ENCODE results near the gene ESRRA. TPM values are rescaled to one million over a fixed set of nuclear protein-coding genes. Genes with fewer than 3 reads are reported as not detected.
A peak's percentile ranks its signal among the peaks of the same experiment; 100 is the strongest.

The ESRRA gene
- total RNA-seq, 4 donors from 2014 or later, result 26.0 to 39.3 (median 28.7) TPM

DNA sequence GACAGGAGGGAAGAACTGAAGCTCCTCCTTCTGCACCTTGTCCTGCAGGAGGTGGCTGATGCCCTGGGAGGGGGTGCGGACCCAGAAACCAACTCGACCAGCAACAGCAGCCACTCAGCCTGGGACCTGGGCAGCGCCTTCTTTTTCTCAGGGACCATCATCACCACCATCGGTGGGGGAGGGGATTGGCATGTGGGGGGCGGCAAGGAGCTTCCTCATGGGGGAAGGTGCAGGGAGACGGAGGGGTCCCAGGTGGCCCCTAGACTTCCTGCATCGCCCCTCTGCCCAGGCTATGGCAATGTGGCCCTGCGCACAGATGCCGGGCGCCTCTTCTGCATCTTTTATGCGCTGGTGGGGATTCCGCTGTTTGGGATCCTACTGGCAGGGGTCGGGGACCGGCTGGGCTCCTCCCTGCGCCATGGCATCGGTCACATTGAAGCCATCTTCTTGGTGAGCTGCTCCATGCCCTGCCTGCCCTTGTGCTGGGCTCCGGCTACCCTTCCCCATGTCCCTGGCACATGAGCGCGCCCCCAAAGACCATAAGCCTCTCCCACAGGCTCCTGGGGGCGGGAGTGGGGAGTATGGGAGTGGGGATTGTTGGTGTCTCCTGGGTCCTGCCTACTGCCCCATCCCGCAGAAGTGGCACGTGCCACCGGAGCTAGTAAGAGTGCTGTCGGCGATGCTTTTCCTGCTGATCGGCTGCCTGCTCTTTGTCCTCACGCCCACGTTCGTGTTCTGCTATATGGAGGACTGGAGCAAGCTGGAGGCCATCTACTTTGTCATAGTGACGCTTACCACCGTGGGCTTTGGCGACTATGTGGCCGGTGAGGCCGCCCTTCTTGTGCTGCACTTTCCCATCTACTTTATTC lies 8.3 kb upstream of the ESRRA start:
- DNase-seq (ENCODE audit: low spot score in 2 of 2), result no peak
- H3K27me3 ChIP-seq, result peaks cover 2 to 100% of the 10 kb centered on the region in 2 donors
- no peaks in the 10 kb centered on the region for H3K9me3 ChIP-seq
- 10 to 15% methylated on average over 26 to 31 of the region's 34 CpGs for WGBS, 2 donors
- TF ChIP-seq, protein P1, sequence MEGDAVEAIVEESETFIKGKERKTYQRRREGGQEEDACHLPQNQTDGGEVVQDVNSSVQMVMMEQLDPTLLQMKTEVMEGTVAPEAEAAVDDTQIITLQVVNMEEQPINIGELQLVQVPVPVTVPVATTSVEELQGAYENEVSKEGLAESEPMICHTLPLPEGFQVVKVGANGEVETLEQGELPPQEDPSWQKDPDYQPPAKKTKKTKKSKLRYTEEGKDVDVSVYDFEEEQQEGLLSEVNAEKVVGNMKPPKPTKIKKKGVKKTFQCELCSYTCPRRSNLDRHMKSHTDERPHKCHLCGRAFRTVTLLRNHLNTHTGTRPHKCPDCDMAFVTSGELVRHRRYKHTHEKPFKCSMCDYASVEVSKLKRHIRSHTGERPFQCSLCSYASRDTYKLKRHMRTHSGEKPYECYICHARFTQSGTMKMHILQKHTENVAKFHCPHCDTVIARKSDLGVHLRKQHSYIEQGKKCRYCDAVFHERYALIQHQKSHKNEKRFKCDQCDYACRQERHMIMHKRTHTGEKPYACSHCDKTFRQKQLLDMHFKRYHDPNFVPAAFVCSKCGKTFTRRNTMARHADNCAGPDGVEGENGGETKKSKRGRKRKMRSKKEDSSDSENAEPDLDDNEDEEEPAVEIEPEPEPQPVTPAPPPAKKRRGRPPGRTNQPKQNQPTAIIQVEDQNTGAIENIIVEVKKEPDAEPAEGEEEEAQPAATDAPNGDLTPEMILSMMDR (IDR thresholded peaks at IDR 0.05), result no peak
- TF ChIP-seq POLR2A (IDR thresholded peaks at IDR 0.05), result no peak
- no peak for TF ChIP-seq EP300 (IDR thresholded peaks at IDR 0.05)
- peaks cover 0 to 42% (median 25%) of the 10 kb centered on the region in 4 donors for H3K4me1 ChIP-seq
- no peak overlapping the region for H3K27ac ChIP-seq
- no peak overlapping the region for H3K4me3 ChIP-seq
- H3K36me3 ChIP-seq, result no peaks in the 10 kb centered on the region

DNA sequence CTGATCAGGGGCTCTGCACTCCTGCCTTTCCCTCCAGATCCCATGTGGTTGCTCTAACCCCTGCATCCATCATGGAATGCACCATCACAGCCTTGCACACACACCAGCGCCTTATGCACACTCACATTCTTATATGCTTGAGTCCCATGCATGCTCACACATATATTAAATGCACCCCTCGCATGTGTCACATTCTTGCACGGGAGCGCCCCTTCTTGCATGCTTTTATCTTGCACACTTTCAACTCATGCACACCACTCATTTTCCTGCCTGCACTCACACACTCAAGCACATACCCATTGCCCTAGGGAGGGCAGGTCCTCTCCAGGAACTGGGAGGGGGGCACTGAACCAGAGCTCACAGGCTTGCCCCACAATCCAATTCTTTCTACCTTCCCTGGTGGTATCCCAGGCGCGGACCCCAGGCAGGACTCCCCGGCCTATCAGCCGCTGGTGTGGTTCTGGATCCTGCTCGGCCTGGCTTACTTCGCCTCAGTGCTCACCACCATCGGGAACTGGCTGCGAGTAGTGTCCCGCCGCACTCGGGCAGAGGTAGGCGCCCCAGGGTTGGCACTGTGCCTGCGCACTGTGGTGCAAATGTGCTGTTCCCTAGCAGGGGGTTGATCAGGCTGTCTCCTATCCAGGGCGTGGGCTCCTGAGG lies 7.5 kb upstream of the ESRRA start:
- H3K36me3 ChIP-seq, result no peaks in the 10 kb centered on the region
- H3K9me3 ChIP-seq, result no peaks in the 10 kb centered on the region
- no peak overlapping the region for H3K27ac ChIP-seq
- no peak overlapping the region for H3K4me3 ChIP-seq
- peaks cover 2 to 100% of the 10 kb centered on the region in 2 donors for H3K27me3 ChIP-seq
- no peak for TF ChIP-seq EP300 (IDR thresholded peaks at IDR 0.05)
- TF ChIP-seq, protein P1 (IDR thresholded peaks at IDR 0.05), result no peak
- no peak for TF ChIP-seq POLR2A (IDR thresholded peaks at IDR 0.05)
- 45 to 48% methylated on average over 17 to 18 of the region's 18 CpGs for WGBS, 2 donors
- H3K4me1 ChIP-seq, result peaks cover 0 to 35% (median 21%) of the 10 kb centered on the region in 4 donors
- no peak for DNase-seq (ENCODE audit: low spot score in 2 of 2)

DNA sequence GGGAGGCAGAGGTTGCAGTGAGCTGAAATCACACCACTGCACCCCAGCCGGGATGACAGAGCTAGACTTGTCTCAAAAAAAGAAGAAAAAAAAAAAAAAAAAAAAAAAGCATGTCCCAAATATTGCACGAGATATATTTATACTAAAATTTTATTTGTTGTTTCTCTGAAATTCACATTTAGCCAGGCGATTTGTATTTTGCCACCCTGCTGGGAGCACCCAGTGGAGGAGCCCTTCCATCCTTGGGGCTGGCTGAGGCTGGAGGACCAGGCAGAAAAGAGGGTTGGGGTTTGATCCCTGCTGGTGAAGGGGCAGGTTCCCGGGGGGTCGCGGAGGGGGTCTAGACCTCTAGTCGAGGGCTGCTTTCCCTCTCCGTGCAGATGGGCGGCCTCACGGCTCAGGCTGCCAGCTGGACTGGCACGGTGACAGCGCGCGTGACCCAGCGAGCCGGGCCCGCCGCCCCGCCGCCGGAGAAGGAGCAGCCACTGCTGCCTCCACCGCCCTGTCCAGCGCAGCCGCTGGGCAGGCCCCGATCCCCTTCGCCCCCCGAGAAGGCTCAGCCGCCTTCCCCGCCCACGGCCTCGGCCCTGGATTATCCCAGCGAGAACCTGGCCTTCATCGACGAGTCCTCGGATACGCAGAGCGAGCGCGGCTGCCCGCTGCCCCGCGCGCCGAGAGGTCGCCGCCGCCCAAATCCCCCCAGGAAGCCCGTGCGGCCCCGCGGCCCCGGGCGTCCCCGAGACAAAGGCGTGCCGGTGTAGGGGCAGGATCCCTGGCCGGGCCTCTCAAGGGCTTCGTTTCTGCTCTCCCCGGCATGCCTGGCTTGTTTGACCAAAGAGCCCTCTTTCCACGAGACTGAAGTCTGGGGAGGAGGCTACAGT lies 6.1 kb upstream of the ESRRA start:
- peak overlapping the region; percentile 29 to 49 (median 30) for H3K4me3 ChIP-seq
- peaks cover 2 to 97% of the 10 kb centered on the region in 2 donors for H3K27me3 ChIP-seq
- H3K4me1 ChIP-seq, result peaks cover 0 to 39% (median 23%) of the 10 kb centered on the region in 4 donors
- H3K36me3 ChIP-seq, result no peaks in the 10 kb centered on the region
- H3K27ac ChIP-seq, result no peak overlapping the region
- no peaks in the 10 kb centered on the region for H3K9me3 ChIP-seq
- 5 to 6% methylated on average over 30 to 45 of the region's 60 CpGs for WGBS, 2 donors
- TF ChIP-seq, protein P1 (IDR thresholded peaks at IDR 0.05), result peak in 1 of 5 experiments; percentile 12
- no peak for TF ChIP-seq EP300 (IDR thresholded peaks at IDR 0.05)
- peak; percentile 51 to 53 for DNase-seq (ENCODE audit: low spot score in 2 of 2)

DNA sequence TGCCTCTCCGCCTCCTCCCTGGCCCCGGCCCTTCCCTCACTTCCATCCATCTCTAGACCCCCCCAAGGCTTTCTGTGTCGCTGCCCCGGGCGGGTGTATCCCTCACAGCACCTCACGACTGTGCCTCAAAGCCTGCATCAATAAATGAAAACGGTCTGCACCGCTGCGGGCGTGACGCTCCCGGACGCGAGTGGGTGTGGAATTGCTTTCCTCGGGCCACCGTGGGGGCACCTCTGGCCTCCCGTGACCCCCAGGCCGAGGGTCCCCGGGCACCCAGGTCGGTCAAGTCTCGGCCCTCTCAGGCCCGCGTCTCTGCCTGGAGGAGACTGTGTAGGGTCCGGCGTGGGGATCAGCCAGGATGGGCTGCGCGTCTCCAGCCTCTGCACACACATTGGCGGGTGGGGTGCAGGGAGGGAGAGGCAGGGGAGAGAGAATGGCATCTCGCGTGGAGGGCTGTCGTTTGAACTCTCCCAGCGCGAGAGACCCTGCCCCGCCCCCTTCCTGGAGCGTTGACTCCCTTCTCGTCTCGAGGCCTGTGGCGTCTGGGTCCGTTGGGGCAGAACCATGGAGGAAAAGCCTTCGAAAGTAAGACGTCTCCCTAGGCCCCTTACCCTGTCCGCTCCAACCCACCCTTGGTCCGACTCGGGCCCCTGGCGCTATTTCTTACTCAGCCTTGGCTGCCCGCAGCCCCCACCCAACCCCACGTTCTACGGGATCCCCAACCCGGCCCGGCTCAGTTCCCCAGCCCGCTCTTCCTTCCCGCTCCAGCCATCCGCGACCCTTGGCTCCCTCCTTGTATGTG lies 5.3 kb upstream of the ESRRA start, which contains the start of gene CATSPERZ:
CATSPERZ (plus strand) TSS at position 512 of the 802 bp plus-strand sequence; CDS start at position 565, 53 bp downstream.
- Histone ChIP-seq H3K9me3 (no peaks in the 10 kb centered on the region), H3K27ac (no peak within 1 kb of the TSS), H3K36me3 (no peaks in the 10 kb centered on the region), H3K4me3 (peak within 1 kb of the TSS; percentile 29 to 49 (median 30)), H3K27me3 (peaks cover 2 to 89% of the 10 kb centered on the region in 2 donors), H3K4me1 (peaks cover 0 to 40% (median 23%) of the 10 kb centered on the region in 4 donors)
- TF ChIP-seq POLR2A (IDR thresholded peaks at IDR 0.05), result no peak
- TF ChIP-seq, protein P1 (IDR thresholded peaks at IDR 0.05), result no peak
- no peak for TF ChIP-seq EP300 (IDR thresholded peaks at IDR 0.05)
- no peak for DNase-seq (ENCODE audit: low spot score in 2 of 2)
- 1 to 10% methylated on average over 29 to 45 of the region's 54 CpGs for WGBS, 2 donors

All from tibial nerve (tissue), 4 donors.